Right lobe of liver (tissue), 6 donors: Measurements from ENCODE around the gene UQCR10. TPM values are rescaled to one million over a fixed set of nuclear protein-coding genes. Genes with fewer than 3 reads are reported as not detected.

Experiments
- ATAC-seq, 4 donors: fragments of 200-7000 bp; cut with Tn5 transposase; one replicate each; pipeline ENCODE4 v1.9.1; 2020; ENCODE audit warnings: mild to moderate bottlenecking in 4 of 4, moderate library complexity in 4 of 4
- DNase-seq, 3 donors: peaks; one replicate each; pipeline ENCODE4 v3.0.0-alpha.2; 2020
- H3K27ac ChIP-seq, 3 donors: fragments of 200-600 bp; one replicate each; pipeline ENCODE4 v1.8.0; 2022
- H3K27me3 ChIP-seq, 2 donors: fragments of 200-600 bp; one replicate each; pipeline ENCODE4 v1.8.0; 2022
- H3K36me3 ChIP-seq, 4 donors: fragments of 200-600 bp; sonication (generic) in 1 of 4; one replicate each; pipeline versions ENCODE4 v1.5.1 to v1.8.0; 2017 to 2022; ENCODE audit warnings: control low read depth in 1 of 4
- H3K4me1 ChIP-seq, 4 donors: fragments of 200-600 bp; sonication (generic) in 1 of 4; one replicate each; pipeline versions ENCODE4 v1.5.1 to v1.8.0; 2017 to 2022; ENCODE audit warnings: control low read depth in 1 of 4
- H3K4me3 ChIP-seq, 3 donors: fragments of 200-600 bp; one replicate each; pipeline ENCODE4 v1.8.0; 2022
- H3K9me3 ChIP-seq, 4 donors: fragments of 200-600 bp; sonication (generic) in 1 of 4; one replicate each; pipeline versions ENCODE4 v1.5.1 to v1.8.0; 2017 to 2022; ENCODE audit warnings: control low read depth in 1 of 4
- POLR2A ChIP-seq: fragments of 450-650 bp; IDR thresholded peaks from one replicate; pipeline ENCODE4 v1.6.1; 2017; ENCODE audit warnings: antibody characterized with exemption, mild to moderate bottlenecking
- WGBS: methylation state at CpG from one replicate; pipeline ENCODE4 v1.1.6; 2018; ENCODE audit warnings: low coverage, low lambda C conversion rate; ENCODE audit not compliant: insufficient coverage; ENCODE audit errors: missing lambda C conversion rate; 5-methylcytosine and 5-hydroxymethylcytosine counted together
- intact Hi-C, 2 donors: fragments of 100-400 bp; cut with DNase I; formaldehyde crosslinking; loops; one replicate each; pipeline versions ENCODE4 v1.11.2 to v1.14.1; 2022
- total RNA-seq, 6 experiments: library from RNA; depleted of rRNA in 2 of 6; stranded (reverse); fragments of >200 nt in 2 of 6; fragmentation: NEBNext Ultra II Directional in 3 of 6; extraction: Animal tissue kit (Norgen Biotek cat#: 25700) in 3 of 6; gene quantifications; one replicate each; pipeline versions ENCODE4 v1.1.0 to v1.2.4, GENCODE V29; 2016 to 2023
- TF ChIP-seq, protein P1 (sequence below), 4 donors: fragments of 200-600 bp in 3 of 4; fragments of 450-650 bp in 1 of 4; IDR thresholded peaks; one replicate each; pipeline versions ENCODE4 v1.5.1 to v1.8.0; 2016 to 2022; ENCODE audit warnings: antibody characterized with exemption in 4 of 4, mild to moderate bottlenecking in 2 of 4
- donor health status: DM: no; HTN: yes; CAD: no.
- donor health status: DM: no; HTN: no; CAD: no.
- donor health status: DM: no; HTN: no; CAD: no.
- donor health status: DM: no; HTN: yes; CAD: no.
- donor health status: DM: no; HTN: yes; CAD: no.

The UQCR10 gene
- total RNA-seq, 6 experiments from 2014 or later: 57.4 to 71.6 (median 64.0) TPM

DNA sequence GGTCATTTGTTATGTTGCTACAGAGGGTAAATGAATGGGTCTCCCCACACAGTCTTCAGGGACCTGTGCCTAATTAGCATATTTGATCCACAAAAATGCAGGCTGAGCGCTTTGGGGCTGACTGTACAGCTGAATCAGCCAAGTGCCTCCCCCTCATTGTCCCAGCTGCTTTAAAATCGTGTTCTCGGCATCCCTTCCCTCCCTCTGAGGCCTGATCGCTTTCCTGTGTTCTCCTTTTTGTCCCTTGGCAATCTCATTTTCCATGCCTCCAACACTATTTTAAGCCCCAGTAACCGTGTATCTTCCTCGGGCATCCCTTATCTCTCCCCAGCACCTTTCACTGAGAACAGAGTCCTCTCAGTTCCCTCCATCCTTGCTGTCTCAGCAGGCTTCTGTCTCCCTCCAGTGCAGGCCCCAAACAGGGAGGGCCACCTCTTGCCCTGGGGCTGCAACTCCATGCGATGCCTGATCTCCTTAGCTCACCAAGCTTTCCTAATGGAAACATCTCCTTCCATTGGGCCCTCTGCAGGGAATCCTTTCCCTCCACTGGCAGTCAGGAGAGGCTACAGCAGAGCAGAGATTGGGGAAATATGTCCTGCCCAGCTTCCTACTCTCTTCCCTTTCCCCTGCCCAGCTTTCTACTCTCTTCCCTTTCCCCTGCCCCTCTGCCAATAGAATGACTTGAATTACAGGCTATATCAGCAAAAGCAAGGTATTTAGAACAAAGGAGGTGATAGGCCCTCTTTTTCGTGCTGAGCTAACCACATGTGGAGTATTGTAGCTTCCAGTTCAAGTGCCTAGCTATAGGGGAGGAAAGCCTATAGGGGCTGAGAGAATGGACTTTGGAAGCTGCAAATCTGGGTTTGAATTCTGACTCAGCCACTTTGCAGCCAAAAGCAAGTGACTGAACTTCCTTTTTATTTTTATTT, 13.8 kb downstream of the UQCR10 start:
- no peaks in the 10 kb centered on the region for H3K9me3 ChIP-seq
- 59% methylated on average over 4 of the region's 8 CpGs for WGBS
- H3K4me1 ChIP-seq: peaks cover 0 to 57% (median 15%) of the 10 kb centered on the region in 4 donors
- intact Hi-C loops: no loop called here
- ATAC-seq: peak in 1 of 4 donors; percentile 4
- no peaks in the 10 kb centered on the region for H3K36me3 ChIP-seq
- TF ChIP-seq POLR2A: no peak
- TF ChIP-seq, protein P1, sequence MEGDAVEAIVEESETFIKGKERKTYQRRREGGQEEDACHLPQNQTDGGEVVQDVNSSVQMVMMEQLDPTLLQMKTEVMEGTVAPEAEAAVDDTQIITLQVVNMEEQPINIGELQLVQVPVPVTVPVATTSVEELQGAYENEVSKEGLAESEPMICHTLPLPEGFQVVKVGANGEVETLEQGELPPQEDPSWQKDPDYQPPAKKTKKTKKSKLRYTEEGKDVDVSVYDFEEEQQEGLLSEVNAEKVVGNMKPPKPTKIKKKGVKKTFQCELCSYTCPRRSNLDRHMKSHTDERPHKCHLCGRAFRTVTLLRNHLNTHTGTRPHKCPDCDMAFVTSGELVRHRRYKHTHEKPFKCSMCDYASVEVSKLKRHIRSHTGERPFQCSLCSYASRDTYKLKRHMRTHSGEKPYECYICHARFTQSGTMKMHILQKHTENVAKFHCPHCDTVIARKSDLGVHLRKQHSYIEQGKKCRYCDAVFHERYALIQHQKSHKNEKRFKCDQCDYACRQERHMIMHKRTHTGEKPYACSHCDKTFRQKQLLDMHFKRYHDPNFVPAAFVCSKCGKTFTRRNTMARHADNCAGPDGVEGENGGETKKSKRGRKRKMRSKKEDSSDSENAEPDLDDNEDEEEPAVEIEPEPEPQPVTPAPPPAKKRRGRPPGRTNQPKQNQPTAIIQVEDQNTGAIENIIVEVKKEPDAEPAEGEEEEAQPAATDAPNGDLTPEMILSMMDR (IDR thresholded peaks at IDR 0.05): no peak
- H3K27me3 ChIP-seq: no peaks in the 10 kb centered on the region
- H3K27ac ChIP-seq: peak overlapping the region in 2 of 3 donors; percentile 55 to 59
- no peak overlapping the region for H3K4me3 ChIP-seq
- DNase-seq: no peak

- Histone ChIP-seq H3K27me3 (no peaks in the 10 kb centered on the region), H3K4me1 (peaks cover 0 to 69% (median 15%) of the 10 kb centered on the region in 4 donors), H3K36me3 (no peaks in the 10 kb centered on the region), H3K27ac (peak overlapping the region; percentile 25 to 59 (median 55)), H3K9me3 (no peaks in the 10 kb centered on the region), H3K4me3 (no peak overlapping the region)
- DNase-seq (peak; percentile 79 to 94 (median 94)), ATAC-seq (peak; percentile 78 to 95 (median 90))
- TF ChIP-seq, protein P1 (IDR thresholded peaks at IDR 0.05): no peak
- no peak for TF ChIP-seq POLR2A
- intact Hi-C loops: no loop called here
- 60% methylated on average over 1 of the region's 7 CpGs for WGBS
Observed at GRCh38 chr22:29782061-29782845, 15.1 kb downstream of the UQCR10 start.

- no peak overlapping the region for H3K4me3 ChIP-seq
- DNase-seq: peak; percentile 65 to 85 (median 82)
- no peak for TF ChIP-seq POLR2A
- TF ChIP-seq, protein P1 (IDR thresholded peaks at IDR 0.05): no peak
- peaks cover 0 to 18% (median 9%) of the 10 kb centered on the region in 4 donors for H3K36me3 ChIP-seq
- WGBS: 29% methylated on average over 8 of the region's 9 CpGs
- H3K4me1 ChIP-seq: peaks cover 0 to 68% (median 15%) of the 10 kb centered on the region in 4 donors
- H3K9me3 ChIP-seq: no peaks in the 10 kb centered on the region
- no peaks in the 10 kb centered on the region for H3K27me3 ChIP-seq
- intact Hi-C loops: no loop called here
- peak; percentile 51 to 68 (median 60) for ATAC-seq
- peak overlapping the region; percentile 27 to 67 (median 60) for H3K27ac ChIP-seq
Observed at GRCh38 chr22:29784451-29785361, 17.5 kb downstream of the UQCR10 start.

GRCh38 chr22:29786031-29786430, 18.9 kb downstream of the UQCR10 start:
- no peak overlapping the region for H3K27ac ChIP-seq
- DNase-seq (no peak), ATAC-seq (no peak)
- peaks cover 0 to 31% (median 18%) of the 10 kb centered on the region in 4 donors for H3K36me3 ChIP-seq
- no peak overlapping the region for H3K4me3 ChIP-seq
- intact Hi-C loops: no loop called here
- TF ChIP-seq POLR2A: no peak
- whole genome bisulfite sequencing: 64% methylated on average over 5 of the region's 5 CpGs
- H3K9me3 ChIP-seq: no peaks in the 10 kb centered on the region
- peaks cover 0 to 64% (median 15%) of the 10 kb centered on the region in 4 donors for H3K4me1 ChIP-seq
- no peaks in the 10 kb centered on the region for H3K27me3 ChIP-seq
